ENCODE results near the gene TMEM40. TPM values are rescaled to one million over a fixed set of nuclear protein-coding genes. Genes with fewer than 3 reads are reported as not detected.

Gene TMEM40
- total and polyA plus RNA-seq, 2 experiments from 2014 or later, result 0.14 to 0.48 TPM

DNA sequence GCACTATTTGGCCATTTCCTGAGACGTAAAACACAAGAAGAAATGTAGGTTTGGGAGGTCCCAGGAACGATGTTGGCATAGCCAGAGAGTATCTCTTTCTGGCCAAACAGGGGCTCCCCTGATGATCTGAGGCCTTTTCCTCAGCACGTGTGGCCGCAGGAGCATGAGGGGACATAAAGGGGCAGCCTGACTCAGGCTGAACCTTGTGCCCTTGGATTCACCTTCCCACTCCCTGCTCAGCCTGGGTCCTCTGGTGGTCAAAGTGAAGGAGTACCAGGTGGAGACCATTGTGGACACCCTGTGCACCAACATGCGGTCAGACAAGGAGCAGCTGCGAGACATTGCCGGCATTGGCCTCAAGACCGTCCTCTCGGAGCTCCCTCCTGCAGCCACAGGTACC lies 48.0 kb upstream of the TMEM40 start:
- Histone ChIP-seq H3K4me1 (ENCODE audit: insufficient read depth) (peaks cover 8% of the 10 kb centered on the region), H3F3A (replicated peaks; ENCODE audit: low read depth) (no peaks in the 10 kb centered on the region), H4K20me1 (replicated peaks; ENCODE audit: insufficient read depth) (no peaks in the 10 kb centered on the region), H3K4me3 (no peak overlapping the region), H2AFZ (no peak overlapping the region), H3K4me2 (no peak overlapping the region), H3K9me2 (ENCODE audit: insufficient read depth) (no peaks in the 10 kb centered on the region), H3K27me3 (ENCODE audit: insufficient read depth) (no peaks in the 10 kb centered on the region), H3K79me2 (replicated peaks; ENCODE audit: insufficient read depth) (no peaks in the 10 kb centered on the region), H3K27ac (ENCODE audit: low read depth) (no peak overlapping the region), H3K36me3 (ENCODE audit: insufficient read depth) (0 out of 2 replicates have a peak, but pooled peaks cover 4% of the 10 kb centered on the region)
- no peak for ATAC-seq
- TF ChIP-seq EZH2phosphoT487 (IDR thresholded peaks at IDR 0.05; ENCODE audit: unreplicated experiment) (no peak), JUNB (IDR thresholded peaks at IDR 0.05; ENCODE audit: unreplicated experiment) (no peak), NANOG (IDR thresholded peaks at IDR 0.05; ENCODE audit: borderline replicate concordance) (no peak)
- TF ChIP-seq, protein P1, sequence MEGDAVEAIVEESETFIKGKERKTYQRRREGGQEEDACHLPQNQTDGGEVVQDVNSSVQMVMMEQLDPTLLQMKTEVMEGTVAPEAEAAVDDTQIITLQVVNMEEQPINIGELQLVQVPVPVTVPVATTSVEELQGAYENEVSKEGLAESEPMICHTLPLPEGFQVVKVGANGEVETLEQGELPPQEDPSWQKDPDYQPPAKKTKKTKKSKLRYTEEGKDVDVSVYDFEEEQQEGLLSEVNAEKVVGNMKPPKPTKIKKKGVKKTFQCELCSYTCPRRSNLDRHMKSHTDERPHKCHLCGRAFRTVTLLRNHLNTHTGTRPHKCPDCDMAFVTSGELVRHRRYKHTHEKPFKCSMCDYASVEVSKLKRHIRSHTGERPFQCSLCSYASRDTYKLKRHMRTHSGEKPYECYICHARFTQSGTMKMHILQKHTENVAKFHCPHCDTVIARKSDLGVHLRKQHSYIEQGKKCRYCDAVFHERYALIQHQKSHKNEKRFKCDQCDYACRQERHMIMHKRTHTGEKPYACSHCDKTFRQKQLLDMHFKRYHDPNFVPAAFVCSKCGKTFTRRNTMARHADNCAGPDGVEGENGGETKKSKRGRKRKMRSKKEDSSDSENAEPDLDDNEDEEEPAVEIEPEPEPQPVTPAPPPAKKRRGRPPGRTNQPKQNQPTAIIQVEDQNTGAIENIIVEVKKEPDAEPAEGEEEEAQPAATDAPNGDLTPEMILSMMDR (conservative IDR thresholded peaks at IDR 0.05; ENCODE audit: low read depth in 2 of 2), result peak in 1 of 2 experiments; percentile 30; a peak in 2 of 4 replicates
- TF ChIP-seq, protein P2, sequence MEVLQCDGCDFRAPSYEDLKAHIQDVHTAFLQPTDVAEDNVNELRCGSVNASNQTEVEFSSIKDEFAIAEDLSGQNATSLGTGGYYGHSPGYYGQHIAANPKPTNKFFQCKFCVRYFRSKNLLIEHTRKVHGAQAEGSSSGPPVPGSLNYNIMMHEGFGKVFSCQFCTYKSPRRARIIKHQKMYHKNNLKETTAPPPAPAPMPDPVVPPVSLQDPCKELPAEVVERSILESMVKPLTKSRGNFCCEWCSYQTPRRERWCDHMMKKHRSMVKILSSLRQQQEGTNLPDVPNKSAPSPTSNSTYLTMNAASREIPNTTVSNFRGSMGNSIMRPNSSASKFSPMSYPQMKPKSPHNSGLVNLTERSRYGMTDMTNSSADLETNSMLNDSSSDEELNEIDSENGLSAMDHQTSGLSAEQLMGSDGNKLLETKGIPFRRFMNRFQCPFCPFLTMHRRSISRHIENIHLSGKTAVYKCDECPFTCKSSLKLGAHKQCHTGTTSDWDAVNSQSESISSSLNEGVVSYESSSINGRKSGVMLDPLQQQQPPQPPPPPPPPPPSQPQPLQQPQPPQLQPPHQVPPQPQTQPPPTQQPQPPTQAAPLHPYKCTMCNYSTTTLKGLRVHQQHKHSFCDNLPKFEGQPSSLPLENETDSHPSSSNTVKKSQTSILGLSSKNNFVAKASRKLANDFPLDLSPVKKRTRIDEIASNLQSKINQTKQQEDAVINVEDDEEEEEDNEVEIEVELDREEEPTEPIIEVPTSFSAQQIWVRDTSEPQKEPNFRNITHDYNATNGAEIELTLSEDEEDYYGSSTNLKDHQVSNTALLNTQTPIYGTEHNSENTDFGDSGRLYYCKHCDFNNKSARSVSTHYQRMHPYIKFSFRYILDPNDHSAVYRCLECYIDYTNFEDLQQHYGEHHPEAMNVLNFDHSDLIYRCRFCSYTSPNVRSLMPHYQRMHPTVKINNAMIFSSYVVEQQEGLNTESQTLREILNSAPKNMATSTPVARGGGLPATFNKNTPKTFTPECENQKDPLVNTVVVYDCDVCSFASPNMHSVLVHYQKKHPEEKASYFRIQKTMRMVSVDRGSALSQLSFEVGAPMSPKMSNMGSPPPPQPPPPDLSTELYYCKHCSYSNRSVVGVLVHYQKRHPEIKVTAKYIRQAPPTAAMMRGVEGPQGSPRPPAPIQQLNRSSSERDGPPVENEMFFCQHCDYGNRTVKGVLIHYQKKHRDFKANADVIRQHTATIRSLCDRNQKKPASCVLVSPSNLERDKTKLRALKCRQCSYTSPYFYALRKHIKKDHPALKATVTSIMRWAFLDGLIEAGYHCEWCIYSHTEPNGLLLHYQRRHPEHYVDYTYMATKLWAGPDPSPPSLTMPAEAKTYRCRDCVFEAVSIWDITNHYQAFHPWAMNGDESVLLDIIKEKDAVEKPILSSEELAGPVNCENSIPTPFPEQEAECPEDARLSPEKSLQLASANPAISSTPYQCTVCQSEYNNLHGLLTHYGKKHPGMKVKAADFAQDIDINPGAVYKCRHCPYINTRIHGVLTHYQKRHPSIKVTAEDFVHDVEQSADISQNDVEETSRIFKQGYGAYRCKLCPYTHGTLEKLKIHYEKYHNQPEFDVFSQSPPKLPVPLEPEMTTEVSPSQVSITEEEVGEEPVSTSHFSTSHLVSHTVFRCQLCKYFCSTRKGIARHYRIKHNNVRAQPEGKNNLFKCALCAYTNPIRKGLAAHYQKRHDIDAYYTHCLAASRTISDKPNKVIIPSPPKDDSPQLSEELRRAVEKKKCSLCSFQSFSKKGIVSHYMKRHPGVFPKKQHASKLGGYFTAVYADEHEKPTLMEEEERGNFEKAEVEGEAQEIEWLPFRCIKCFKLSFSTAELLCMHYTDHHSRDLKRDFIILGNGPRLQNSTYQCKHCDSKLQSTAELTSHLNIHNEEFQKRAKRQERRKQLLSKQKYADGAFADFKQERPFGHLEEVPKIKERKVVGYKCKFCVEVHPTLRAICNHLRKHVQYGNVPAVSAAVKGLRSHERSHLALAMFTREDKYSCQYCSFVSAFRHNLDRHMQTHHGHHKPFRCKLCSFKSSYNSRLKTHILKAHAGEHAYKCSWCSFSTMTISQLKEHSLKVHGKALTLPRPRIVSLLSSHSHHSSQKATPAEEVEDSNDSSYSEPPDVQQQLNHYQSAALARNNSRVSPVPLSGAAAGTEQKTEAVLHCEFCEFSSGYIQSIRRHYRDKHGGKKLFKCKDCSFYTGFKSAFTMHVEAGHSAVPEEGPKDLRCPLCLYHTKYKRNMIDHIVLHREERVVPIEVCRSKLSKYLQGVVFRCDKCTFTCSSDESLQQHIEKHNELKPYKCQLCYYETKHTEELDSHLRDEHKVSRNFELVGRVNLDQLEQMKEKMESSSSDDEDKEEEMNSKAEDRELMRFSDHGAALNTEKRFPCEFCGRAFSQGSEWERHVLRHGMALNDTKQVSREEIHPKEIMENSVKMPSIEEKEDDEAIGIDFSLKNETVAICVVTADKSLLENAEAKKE (CRISPR knock-in tag; IDR thresholded peaks at IDR 0.05), result no peak
- TF ChIP-seq, protein P3, sequence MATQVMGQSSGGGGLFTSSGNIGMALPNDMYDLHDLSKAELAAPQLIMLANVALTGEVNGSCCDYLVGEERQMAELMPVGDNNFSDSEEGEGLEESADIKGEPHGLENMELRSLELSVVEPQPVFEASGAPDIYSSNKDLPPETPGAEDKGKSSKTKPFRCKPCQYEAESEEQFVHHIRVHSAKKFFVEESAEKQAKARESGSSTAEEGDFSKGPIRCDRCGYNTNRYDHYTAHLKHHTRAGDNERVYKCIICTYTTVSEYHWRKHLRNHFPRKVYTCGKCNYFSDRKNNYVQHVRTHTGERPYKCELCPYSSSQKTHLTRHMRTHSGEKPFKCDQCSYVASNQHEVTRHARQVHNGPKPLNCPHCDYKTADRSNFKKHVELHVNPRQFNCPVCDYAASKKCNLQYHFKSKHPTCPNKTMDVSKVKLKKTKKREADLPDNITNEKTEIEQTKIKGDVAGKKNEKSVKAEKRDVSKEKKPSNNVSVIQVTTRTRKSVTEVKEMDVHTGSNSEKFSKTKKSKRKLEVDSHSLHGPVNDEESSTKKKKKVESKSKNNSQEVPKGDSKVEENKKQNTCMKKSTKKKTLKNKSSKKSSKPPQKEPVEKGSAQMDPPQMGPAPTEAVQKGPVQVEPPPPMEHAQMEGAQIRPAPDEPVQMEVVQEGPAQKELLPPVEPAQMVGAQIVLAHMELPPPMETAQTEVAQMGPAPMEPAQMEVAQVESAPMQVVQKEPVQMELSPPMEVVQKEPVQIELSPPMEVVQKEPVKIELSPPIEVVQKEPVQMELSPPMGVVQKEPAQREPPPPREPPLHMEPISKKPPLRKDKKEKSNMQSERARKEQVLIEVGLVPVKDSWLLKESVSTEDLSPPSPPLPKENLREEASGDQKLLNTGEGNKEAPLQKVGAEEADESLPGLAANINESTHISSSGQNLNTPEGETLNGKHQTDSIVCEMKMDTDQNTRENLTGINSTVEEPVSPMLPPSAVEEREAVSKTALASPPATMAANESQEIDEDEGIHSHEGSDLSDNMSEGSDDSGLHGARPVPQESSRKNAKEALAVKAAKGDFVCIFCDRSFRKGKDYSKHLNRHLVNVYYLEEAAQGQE (IDR thresholded peaks at IDR 0.05; ENCODE audit: unreplicated experiment), result no peak
- Mint-ChIP-seq H3K27ac (no peak overlapping the region), H3K4me3 (no peak overlapping the region), H3K9me3 (no peaks in the 10 kb centered on the region), H3K36me3 (ENCODE audit: low read depth) (peaks cover 24% of the 10 kb centered on the region), H3K27me3 (ENCODE audit: insufficient read depth, low read depth, poor library complexity) (peaks cover 4% of the 10 kb centered on the region), H3K4me1 (peaks cover 15% of the 10 kb centered on the region)
- no peak for DNase-seq (ENCODE audit: low spot score)

Data from GM23338 (cell line).